Effector memory CD8-positive, alpha-beta T cell (primary cell): ENCODE measurements around the gene GBP1.
"Not testable (repeated sequence)": the region's sequence is repeated elsewhere in the genome, so short reads cannot be mapped to it uniquely, and the experiment has no call there.

Experiments
- ATAC-seq: fragments of 150-1000 bp; cut with Tn5 transposase; replicated peaks from 2 replicates; pipeline ENCODE4 v1.10.0; 2021; ENCODE audit warnings: mild to moderate bottlenecking, moderate library complexity
- DNase-seq, 3 experiments: peaks; one replicate each; pipeline ENCODE4 v3.0.0; 2021
- H3K27ac Mint-ChIP-seq, 2 donors: one replicate each; pipeline ENCODE4 v1.8.0; 2022; ENCODE audit warnings: mild to moderate bottlenecking in 2 of 2, mixed read lengths in 2 of 2, moderate library complexity in 2 of 2
- H3K27me3 Mint-ChIP-seq, 2 donors: one replicate each; pipeline ENCODE4 v1.8.0; 2022; ENCODE audit warnings: mixed read lengths in 2 of 2
- H3K36me3 Mint-ChIP-seq: one replicate; pipeline ENCODE4 v1.8.0; 2022; ENCODE audit warnings: mild to moderate bottlenecking, moderate library complexity, mixed read lengths; ENCODE audit not compliant: insufficient read depth
- H3K4me1 Mint-ChIP-seq, 2 donors: one replicate each; pipeline ENCODE4 v1.8.0; 2022; ENCODE audit warnings: low read depth in 2 of 2, mixed read lengths in 2 of 2
- H3K4me3 Mint-ChIP-seq, 2 donors: one replicate each; pipeline ENCODE4 v1.8.0; 2022; ENCODE audit warnings: mild to moderate bottlenecking in 2 of 2, mixed read lengths in 2 of 2, moderate library complexity in 2 of 2
- H3K9me3 Mint-ChIP-seq, 2 donors: one replicate each; pipeline ENCODE4 v1.8.0; 2022; ENCODE audit warnings: mixed read lengths in 2 of 2

The GBP1 gene

DNA sequence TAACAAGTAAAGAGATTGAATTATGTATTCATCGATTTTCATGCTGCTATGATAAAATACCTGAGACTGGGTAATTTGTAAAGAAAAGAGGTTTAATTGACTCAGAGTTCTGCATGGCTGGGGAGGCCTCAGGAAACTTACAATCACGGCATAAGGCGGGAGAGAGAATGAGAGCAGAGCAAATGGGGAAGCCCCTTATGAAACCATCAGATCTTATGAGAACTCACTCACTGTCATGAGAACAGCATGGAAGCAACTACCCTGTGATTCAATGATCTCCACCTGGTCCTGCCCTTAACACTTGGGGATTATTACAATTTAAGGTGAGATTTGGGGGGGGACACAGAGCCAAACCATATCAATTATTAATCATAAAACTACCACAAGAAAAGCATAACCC is 39.1 kb downstream of the GBP1 start:
- DNase-seq (no peak), ATAC-seq (no peak)
- Mint-ChIP-seq H3K4me3 (no peak overlapping the region), H3K27me3 (no peaks in the 10 kb centered on the region), H3K9me3 (no peaks in the 10 kb centered on the region), H3K36me3 (peaks cover 13% of the 10 kb centered on the region), H3K27ac (no peak overlapping the region), H3K4me1 (peaks cover 16 to 26% of the 10 kb centered on the region in 2 donors)

GRCh38 chr1:89023026-89023425 is 42.0 kb downstream of the GBP1 start:
- DNase-seq, result no peak
- no peaks in the 10 kb centered on the region for H3K27me3 Mint-ChIP-seq
- ATAC-seq, result no peak

GRCh38 chr1:89022167-89022959 is 42.6 kb downstream of the GBP1 start, which contains the start of gene GBP3:
TSS of gene GBP3 (minus strand) at chr1:89022866. CDS start at chr1:89020721, 2,145 bp downstream.
- H3K4me3 Mint-ChIP-seq, result peak within 1 kb of the TSS; percentile 73 to 88
- peak within 1 kb of the TSS; percentile 87 to 91 for H3K27ac Mint-ChIP-seq
- peak; percentile 85 for ATAC-seq
- DNase-seq, result no peak
- H3K4me1 Mint-ChIP-seq, result peaks cover 34 to 42% of the 10 kb centered on the region in 2 donors
- no peaks in the 10 kb centered on the region for H3K9me3 Mint-ChIP-seq
- peaks cover 41% of the 10 kb centered on the region for H3K36me3 Mint-ChIP-seq
- no peaks in the 10 kb centered on the region for H3K27me3 Mint-ChIP-seq

More at GRCh38 chr1:89023026-89023425, 42.0 kb downstream of the GBP1 start:
- H3K9me3 Mint-ChIP-seq, result no peaks in the 10 kb centered on the region
- peaks cover 29 to 39% of the 10 kb centered on the region in 2 donors for H3K4me1 Mint-ChIP-seq
- peaks cover 35% of the 10 kb centered on the region for H3K36me3 Mint-ChIP-seq
- peak overlapping the region; percentile 87 to 91 for H3K27ac Mint-ChIP-seq
- peak overlapping the region; percentile 73 to 88 for H3K4me3 Mint-ChIP-seq

GRCh38 chr1:89018318-89018717 is 46.7 kb downstream of the GBP1 start:
- H3K4me3 Mint-ChIP-seq, result peak overlapping the region; percentile 33 to 60
- H3K4me1 Mint-ChIP-seq, result peaks cover 46 to 55% of the 10 kb centered on the region in 2 donors
- not testable (repeated sequence) for ATAC-seq, H3K9me3 Mint-ChIP-seq, H3K27me3 Mint-ChIP-seq, DNase-seq
- H3K36me3 Mint-ChIP-seq, result peaks cover 81% of the 10 kb centered on the region
- H3K27ac Mint-ChIP-seq, result peak overlapping the region; percentile 59 to 75

- H3K4me1 Mint-ChIP-seq, result peaks cover 3 to 11% of the 10 kb centered on the region in 2 donors
- no peak for ATAC-seq
- H3K4me3 Mint-ChIP-seq, result no peak overlapping the region
- H3K9me3 Mint-ChIP-seq, result no peaks in the 10 kb centered on the region
- peaks cover 58% of the 10 kb centered on the region for H3K36me3 Mint-ChIP-seq
- peak overlapping the region in 1 of 2 donors; percentile 84 for H3K27ac Mint-ChIP-seq
- DNase-seq, result no peak
- no peaks in the 10 kb centered on the region for H3K27me3 Mint-ChIP-seq
Observed at GRCh38 chr1:89008511-89008910, 56.5 kb downstream of the GBP1 start.

DNA sequence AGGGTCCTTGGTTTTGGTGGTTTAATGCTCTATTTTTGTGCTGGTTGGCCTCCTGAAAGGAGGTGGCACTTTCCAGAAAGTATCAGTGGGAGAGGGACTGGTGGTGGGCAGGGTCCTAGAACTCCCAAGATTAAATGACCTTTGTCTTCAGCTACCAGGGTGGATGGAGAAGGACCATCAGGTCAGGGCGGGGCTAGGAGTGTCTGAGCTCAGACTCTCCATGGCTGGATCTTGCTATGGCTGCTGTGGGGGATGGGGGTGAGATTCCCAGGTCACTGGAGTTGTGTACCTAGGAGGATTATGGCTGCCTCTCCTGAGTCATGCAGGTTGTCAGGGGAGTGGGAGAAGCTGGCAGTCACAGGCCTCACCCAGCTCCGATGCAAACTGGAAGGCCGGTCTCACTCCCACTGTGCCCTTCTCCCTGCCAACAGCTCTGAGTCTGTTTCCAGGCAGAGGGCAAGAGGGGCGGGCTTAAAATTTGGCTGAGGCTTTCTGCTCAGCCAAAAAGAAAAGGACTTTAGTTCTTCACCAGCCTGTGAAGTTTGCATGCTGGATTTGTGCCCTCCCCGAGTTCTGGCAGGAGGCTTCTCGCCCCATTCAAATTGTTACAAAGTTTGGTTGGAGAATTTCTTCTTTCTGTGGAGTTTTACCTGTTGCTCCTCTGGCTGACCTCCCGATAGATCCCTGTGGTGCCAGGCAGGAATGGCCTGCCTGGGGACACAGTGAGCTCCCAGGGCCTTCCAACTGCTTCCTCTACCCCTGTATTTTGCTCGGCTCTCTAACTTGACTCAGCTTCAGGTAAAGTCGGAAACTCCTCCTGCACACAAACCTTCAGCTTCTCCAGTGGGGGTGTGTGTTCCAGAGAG is 59.5 kb downstream of the GBP1 start:
- Mint-ChIP-seq H3K4me3 (no peak overlapping the region), H3K27ac (peak overlapping the region; percentile 67 to 79), H3K9me3 (no peaks in the 10 kb centered on the region), H3K36me3 (peaks cover 54% of the 10 kb centered on the region), H3K27me3 (no peaks in the 10 kb centered on the region), H3K4me1 (peaks cover 14 to 27% of the 10 kb centered on the region in 2 donors)
- DNase-seq (no peak), ATAC-seq (no peak)
